Astrocyte of the spinal cord (primary cell): ENCODE data around the gene PDGFB.

Experiments used
- DNase-seq: peaks from one replicate; pipeline ENCODE4 v3.0.0; 2011; ENCODE audit warnings: low read depth, low spot score
- H3K4me3 ChIP-seq: 2 replicates; pipeline ENCODE4 v1.5.1; 2011; ENCODE audit warnings: low read depth, mild to moderate bottlenecking, low read length, moderate library complexity
- in situ Hi-C: cut with HindIII; loops from 2 replicates; pipeline ENCODE4 v1.10.0; 2017; ENCODE audit warnings: low sequenced_read_pairs
- TF ChIP-seq, protein P1 (sequence below): IDR thresholded peaks from 2 replicates; pipeline ENCODE4 v1.5.1; 2012; ENCODE audit warnings: low read depth, mild to moderate bottlenecking, low read length, inconsistent platforms

The PDGFB gene

DNA sequence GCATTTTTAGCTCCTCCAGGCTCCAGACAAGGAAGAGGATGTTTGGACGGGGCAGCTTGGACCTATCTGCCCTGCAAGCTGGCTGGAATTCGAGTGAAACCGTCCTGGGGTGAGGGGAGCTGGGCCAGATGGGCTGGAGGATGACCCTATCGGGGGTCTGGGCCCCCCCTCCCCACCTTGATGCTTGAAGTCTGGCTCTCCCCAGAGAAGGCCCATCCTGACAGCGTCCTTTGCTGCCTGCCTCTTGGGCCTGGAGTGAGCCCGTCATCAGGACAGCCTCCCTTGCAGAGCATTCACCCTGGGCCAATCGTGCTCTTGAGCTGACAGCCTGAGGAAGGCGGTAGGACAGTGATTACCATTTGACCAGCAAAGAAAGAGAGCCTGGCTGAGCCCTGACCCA lies 5.3 kb upstream of the PDGFB start:
- in situ Hi-C loops, result no loop called here
- no peak for DNase-seq
- TF ChIP-seq, protein P1, sequence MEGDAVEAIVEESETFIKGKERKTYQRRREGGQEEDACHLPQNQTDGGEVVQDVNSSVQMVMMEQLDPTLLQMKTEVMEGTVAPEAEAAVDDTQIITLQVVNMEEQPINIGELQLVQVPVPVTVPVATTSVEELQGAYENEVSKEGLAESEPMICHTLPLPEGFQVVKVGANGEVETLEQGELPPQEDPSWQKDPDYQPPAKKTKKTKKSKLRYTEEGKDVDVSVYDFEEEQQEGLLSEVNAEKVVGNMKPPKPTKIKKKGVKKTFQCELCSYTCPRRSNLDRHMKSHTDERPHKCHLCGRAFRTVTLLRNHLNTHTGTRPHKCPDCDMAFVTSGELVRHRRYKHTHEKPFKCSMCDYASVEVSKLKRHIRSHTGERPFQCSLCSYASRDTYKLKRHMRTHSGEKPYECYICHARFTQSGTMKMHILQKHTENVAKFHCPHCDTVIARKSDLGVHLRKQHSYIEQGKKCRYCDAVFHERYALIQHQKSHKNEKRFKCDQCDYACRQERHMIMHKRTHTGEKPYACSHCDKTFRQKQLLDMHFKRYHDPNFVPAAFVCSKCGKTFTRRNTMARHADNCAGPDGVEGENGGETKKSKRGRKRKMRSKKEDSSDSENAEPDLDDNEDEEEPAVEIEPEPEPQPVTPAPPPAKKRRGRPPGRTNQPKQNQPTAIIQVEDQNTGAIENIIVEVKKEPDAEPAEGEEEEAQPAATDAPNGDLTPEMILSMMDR, result no peak
- no peak overlapping the region for H3K4me3 ChIP-seq

DNA sequence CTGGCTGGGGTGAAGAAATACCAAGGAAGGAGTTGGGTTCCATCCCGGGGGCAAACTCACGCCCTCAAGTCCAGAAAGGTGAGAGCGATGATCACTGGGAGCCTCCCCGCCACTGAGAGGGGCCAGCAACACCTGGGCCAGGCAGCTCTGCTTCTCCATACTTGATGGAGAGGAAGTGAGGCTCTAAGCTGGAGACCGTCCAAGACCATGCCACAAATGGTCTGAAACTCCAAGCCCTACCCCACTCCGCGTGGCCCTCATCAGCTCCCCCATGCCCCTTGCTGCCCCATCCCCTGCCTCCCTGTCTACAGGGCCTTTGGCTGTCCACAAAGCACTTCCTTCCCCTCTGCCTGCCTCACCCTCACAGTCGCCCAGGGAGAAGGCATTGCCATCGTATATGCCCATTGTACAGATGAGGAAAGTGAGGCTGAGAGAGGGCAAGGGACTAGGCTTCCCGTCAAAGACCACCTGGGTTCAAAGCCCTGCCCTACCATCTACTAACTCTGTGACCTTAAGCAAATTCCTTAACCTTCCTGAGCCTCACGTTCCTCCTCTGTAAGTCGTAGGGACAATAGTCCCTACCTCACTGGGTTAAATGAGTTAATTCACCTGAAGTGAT lies 4.4 kb upstream of the PDGFB start:
- in situ Hi-C loops, result no loop called here
- TF ChIP-seq, protein P1, result no peak

DNA sequence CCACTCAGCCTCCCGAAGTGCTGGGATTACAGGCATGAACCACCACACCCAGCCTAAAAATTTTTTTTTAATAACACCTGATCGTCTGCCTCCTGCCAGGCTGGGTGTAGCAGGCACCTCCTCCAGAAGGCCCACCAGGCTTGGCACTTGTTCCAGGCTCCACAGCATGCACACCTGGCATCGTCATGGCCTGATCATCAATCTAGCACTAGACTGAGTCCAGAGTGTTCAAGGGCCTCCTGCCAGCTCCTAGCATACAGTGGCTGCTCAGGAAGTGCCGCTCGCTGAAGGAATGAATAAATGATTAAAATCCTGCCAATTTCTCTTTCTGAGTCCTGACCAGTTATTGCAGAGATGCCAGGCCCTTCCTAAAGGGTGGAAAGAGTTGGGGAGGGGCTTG lies 3.5 kb upstream of the PDGFB start:
- TF ChIP-seq, protein P1, result no peak
- in situ Hi-C loops, result no loop called here
- DNase-seq, result no peak
- no peak overlapping the region for H3K4me3 ChIP-seq

More for the DNA sequence above, 4.4 kb upstream of the PDGFB start:
- no peak for DNase-seq
- no peak overlapping the region for H3K4me3 ChIP-seq

DNA sequence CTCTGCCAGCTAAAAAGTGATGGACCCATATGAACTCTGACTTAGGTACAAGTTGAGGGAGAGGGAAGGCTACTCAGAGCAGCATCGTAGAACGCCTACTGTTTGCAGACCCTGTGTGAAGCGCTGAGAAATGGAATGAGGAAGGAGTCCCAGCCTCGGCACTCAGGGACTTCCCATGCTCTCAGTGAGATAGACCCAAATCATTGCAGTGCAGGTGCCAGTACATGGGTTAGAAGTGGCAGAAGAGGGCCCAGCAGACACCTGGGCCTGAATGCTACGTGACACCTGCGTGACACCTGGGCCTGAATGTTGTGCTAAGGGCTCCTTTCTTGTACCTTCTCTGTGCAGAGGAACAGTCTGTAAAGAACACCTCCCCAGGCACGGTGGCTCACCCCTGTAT lies 2.6 kb upstream of the PDGFB start:
- in situ Hi-C loops, result no loop called here
- DNase-seq, result no peak
- TF ChIP-seq, protein P1, result no peak

DNA sequence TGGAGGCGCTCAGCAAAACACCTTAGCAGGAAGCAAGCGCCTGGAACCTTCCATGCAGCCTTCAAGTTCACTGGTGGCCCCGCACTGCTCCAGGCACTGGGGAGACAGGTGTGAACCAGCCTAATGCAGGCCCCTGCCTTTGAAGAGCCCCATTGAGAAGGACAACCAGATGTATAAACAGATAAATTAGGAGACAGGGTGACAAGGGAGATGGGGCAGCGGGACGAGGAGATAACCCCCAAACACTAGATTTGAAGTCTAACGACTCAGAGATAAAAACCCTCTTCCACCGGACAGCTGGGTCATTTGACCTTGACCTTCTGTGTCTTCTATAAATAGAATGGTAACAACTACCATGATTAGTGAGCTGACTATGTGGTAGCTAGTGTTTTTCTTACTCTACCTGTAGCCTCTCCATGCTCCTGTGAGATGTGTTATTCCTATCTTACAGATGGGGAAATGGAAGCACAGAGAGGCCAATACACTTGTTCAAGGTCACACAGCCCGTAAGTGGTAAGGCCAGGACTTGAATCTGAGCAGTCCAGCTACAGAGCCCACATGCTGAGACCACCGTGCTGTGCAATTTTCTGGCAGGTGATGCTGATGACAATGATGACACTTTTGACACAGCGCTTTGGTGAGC lies 2.0 kb upstream of the PDGFB start:
- TF ChIP-seq, protein P1, result no peak
- no peak for DNase-seq
- in situ Hi-C loops, result no loop called here
- H3K4me3 ChIP-seq, result no peak overlapping the region

More for the DNA sequence above, 2.6 kb upstream of the PDGFB start:
- H3K4me3 ChIP-seq, result no peak overlapping the region

DNA sequence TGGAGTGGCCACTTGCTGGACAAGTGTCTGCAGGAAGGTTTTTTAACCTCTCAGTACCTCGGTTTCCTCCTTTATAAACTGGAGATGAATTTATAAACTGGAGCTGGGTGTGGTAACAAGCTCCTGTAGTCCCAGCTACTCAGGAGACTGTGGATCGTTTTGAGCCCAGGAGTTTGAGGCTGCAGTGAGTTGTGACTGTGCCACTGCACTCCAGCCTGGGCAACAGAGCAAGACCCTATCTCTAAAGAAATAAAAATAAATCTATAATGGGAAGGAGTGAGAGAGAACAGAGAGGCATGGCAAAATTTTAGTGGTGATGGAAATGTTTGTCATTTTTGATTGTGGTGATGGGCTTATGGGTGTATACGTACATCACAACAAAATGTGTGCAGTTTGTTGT lies 1.4 kb upstream of the PDGFB start:
- TF ChIP-seq, protein P1, result no peak
- DNase-seq, result no peak
- in situ Hi-C loops, result no loop called here
- no peak overlapping the region for H3K4me3 ChIP-seq
